Suppressor macrophage (primary cell): ENCODE measurements around the gene GGPS1.
"Not testable (repeated sequence)": the region's sequence is repeated elsewhere in the genome, so short reads cannot be mapped to it uniquely, and the experiment has no call there.

Experiments used
- DNase-seq, 4 experiments: peaks; one replicate each; pipeline ENCODE4 v3.0.0-alpha.2; 2020 to 2022

GGPS1 gene

GRCh38 chr1:235304549-235305451 lies 23.6 kb upstream of the GGPS1 start:
- DNase-seq, result peak; percentile 60 to 74 (median 72)

- DNase-seq, result no peak
These were observed 20.9 kb upstream of the GGPS1 start for GRCh38 chr1:235307158-235308124.

GRCh38 chr1:235309206-235309605 lies 19.2 kb upstream of the GGPS1 start:
- DNase-seq, result not testable (repeated sequence)

GRCh38 chr1:235313262-235313661 lies 15.1 kb upstream of the GGPS1 start:
- no peak for DNase-seq

- peak in 1 of 4 experiments; percentile 10 for DNase-seq
These were observed 14.3 kb upstream of the GGPS1 start for GRCh38 chr1:235313931-235314678.

GRCh38 chr1:235315173-235315572 lies 13.2 kb upstream of the GGPS1 start:
- no peak for DNase-seq

GRCh38 chr1:235315735-235316134 lies 12.6 kb upstream of the GGPS1 start:
- peak in 1 of 4 experiments; percentile 8 for DNase-seq

GRCh38 chr1:235317168-235317567 lies 11.2 kb upstream of the GGPS1 start:
- DNase-seq, result peak; percentile 30 to 80 (median 50)

GRCh38 chr1:235319255-235319654 lies 9.1 kb upstream of the GGPS1 start:
- DNase-seq, result no peak

- DNase-seq, result no peak
These were observed 7.7 kb upstream of the GGPS1 start for GRCh38 chr1:235320521-235321179.

GRCh38 chr1:235324296-235324695 lies 4.1 kb upstream of the GGPS1 start:
- DNase-seq, result no peak

GRCh38 chr1:235325139-235325538 lies 3.2 kb upstream of the GGPS1 start:
- DNase-seq, result no peak

GRCh38 chr1:235325854-235326253 lies 2.5 kb upstream of the GGPS1 start:
- no peak for DNase-seq

GRCh38 chr1:235326719-235327558 lies 1.4 kb upstream of the GGPS1 start:
- peak; percentile 41 to 75 (median 70) for DNase-seq

GRCh38 chr1:235327559-235328270 lies 655 bp upstream of the GGPS1 start, which contains the start of gene ARID4B:
TSS of gene ARID4B (minus strand) at chr1:235328179. CDS start at chr1:235326919, 1,260 bp downstream.
- DNase-seq, result peak in 2 of 4 experiments; percentile 49 to 62

- peak; percentile 33 to 53 (median 48) for DNase-seq
These were observed 951 bp downstream of the GGPS1 start for GRCh38 chr1:235329139-235329902.

- DNase-seq, result no peak
These were observed 2.5 kb downstream of the GGPS1 start for GRCh38 chr1:235330918-235331285.

GRCh38 chr1:235331401-235331800 lies 3.0 kb downstream of the GGPS1 start:
- peak in 3 of 4 experiments; percentile 3 to 62 (median 38) for DNase-seq

- DNase-seq, result no peak
These were observed 8.5 kb downstream of the GGPS1 start for GRCh38 chr1:235336903-235337302.
